Upper lobe of left lung (tissue), 6 donors: ENCODE results near the gene RALGAPA2. TPM values are rescaled to one million over a fixed set of nuclear protein-coding genes. Genes with fewer than 3 reads are reported as not detected.

Experiments
- ATAC-seq, 2 donors: fragments of 200-7000 bp; cut with Tn5 transposase; one replicate each; pipeline ENCODE4 v1.9.1; 2022; ENCODE audit warnings: mild to moderate bottlenecking in 2 of 2, moderate library complexity in 2 of 2; ENCODE audit not compliant: low FRiP score in 2 of 2
- DNase-seq, 2 donors: peaks; one replicate each; pipeline ENCODE4 v3.0.0-alpha.2; 2019 to 2020
- H3K27ac ChIP-seq, 4 donors: fragments of 200-600 bp; sonication (generic); one replicate each; pipeline ENCODE4 v1.5.1; 2016 to 2019
- H3K27me3 ChIP-seq, 4 donors: fragments of 200-600 bp; sonication (generic); one replicate each; pipeline ENCODE4 v1.5.1; 2017 to 2019
- H3K36me3 ChIP-seq, 4 donors: fragments of 200-600 bp; sonication (generic); one replicate each; pipeline ENCODE4 v1.5.1; 2016 to 2019
- H3K4me1 ChIP-seq, 4 donors: fragments of 200-600 bp; sonication (generic); one replicate each; pipeline ENCODE4 v1.5.1; 2018 to 2019
- H3K4me3 ChIP-seq, 4 donors: fragments of 200-600 bp; sonication (generic); one replicate each; pipeline ENCODE4 v1.5.1; 2017 to 2019; ENCODE audit warnings: mild to moderate bottlenecking in 2 of 4, moderate library complexity in 1 of 4
- H3K9me3 ChIP-seq, 4 donors: fragments of 200-600 bp; sonication (generic); one replicate each; pipeline ENCODE4 v1.5.1; 2018 to 2019
- EP300 ChIP-seq, 4 donors: sonication (generic); formaldehyde crosslinking; IDR thresholded peaks; one replicate each; pipeline ENCODE4 v1.5.1; 2017; ENCODE audit warnings: antibody characterized with exemption in 4 of 4, control low read depth in 2 of 4
- POLR2A ChIP-seq, 4 donors: fragments of 450-650 bp; IDR thresholded peaks; one replicate each; pipeline ENCODE4 v1.5.1; 2016 to 2017; ENCODE audit warnings: antibody characterized with exemption in 4 of 4, mild to moderate bottlenecking in 2 of 4
- POLR2AphosphoS5 ChIP-seq, 2 donors: sonication (generic); formaldehyde crosslinking; IDR thresholded peaks; one replicate each; pipeline ENCODE4 v1.5.1; 2017; ENCODE audit warnings: antibody characterized with exemption in 2 of 2
- WGBS, 2 donors: methylation state at CpG; one replicate each; pipeline ENCODE4 v1.1.5; 2017 to 2018; 5-methylcytosine and 5-hydroxymethylcytosine counted together
- total RNA-seq, 6 donors: library from RNA; depleted of rRNA in 4 of 6; stranded (reverse); fragments of >200 nt in 4 of 6; gene quantifications; one replicate each; pipeline versions ENCODE4 v1.1.0 to v1.2.1, GENCODE V29; 2016 to 2021
- TF ChIP-seq, protein P1 (sequence below), 6 experiments: fragments of 450-650 bp in 4 of 6; fragments of 200-600 bp in 2 of 6; sonication (generic) in 2 of 6; IDR thresholded peaks; one replicate each; pipeline ENCODE4 v1.5.1; 2016 to 2019; ENCODE audit warnings: antibody characterized with exemption in 6 of 6
- donor health status: DM: no; HTN: no; CAD: no; lungs with moderate emphysema.
- donor health status: DM: no; HTN: yes; CAD: no; lungs with severe emphysema.

Gene RALGAPA2
- total RNA-seq, 6 donors from 2014 or later: 50.8 to 95.3 (median 65.3) TPM

DNA sequence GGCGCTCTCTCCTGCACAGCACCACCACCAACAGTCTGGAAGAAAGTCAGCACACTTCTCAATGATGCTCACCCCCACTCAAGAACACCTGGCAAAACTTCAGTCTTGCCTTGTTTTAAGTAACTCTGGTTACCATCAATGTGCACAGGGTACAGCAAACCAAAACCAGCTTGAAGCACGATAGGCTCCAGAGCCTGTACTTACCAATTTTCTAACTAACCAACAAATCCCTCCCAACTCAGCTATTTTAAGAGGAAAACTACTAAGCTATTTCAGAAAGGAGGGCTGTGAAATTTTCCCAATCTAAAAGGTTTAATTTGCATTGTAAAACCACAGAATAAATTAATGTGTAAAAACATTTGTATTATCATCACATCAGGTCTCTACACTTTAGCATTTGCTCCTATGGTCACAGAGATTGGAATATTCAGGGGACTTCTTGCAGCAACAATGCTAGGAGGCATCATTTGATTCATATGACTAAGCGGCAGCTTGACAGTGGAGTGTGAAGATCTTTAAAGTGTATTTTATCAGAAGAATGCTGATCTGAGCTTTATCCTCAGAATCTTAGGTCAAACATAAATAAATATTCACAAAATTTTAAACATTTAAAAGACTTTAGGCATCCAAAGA, 82.8 kb downstream of the RALGAPA2 start:
- H3K36me3 ChIP-seq: peaks cover 14 to 79% (median 50%) of the 10 kb centered on the region in 4 donors
- H3K27me3 ChIP-seq: no peaks in the 10 kb centered on the region
- no peaks in the 10 kb centered on the region for H3K4me1 ChIP-seq
- DNase-seq (no peak), ATAC-seq (no peak)
- H3K27ac ChIP-seq: no peak overlapping the region
- TF ChIP-seq POLR2A (IDR thresholded peaks at IDR 0.05) (no peak), POLR2AphosphoS5 (IDR thresholded peaks at IDR 0.05) (no peak), EP300 (IDR thresholded peaks at IDR 0.05) (no peak)
- TF ChIP-seq, protein P1, sequence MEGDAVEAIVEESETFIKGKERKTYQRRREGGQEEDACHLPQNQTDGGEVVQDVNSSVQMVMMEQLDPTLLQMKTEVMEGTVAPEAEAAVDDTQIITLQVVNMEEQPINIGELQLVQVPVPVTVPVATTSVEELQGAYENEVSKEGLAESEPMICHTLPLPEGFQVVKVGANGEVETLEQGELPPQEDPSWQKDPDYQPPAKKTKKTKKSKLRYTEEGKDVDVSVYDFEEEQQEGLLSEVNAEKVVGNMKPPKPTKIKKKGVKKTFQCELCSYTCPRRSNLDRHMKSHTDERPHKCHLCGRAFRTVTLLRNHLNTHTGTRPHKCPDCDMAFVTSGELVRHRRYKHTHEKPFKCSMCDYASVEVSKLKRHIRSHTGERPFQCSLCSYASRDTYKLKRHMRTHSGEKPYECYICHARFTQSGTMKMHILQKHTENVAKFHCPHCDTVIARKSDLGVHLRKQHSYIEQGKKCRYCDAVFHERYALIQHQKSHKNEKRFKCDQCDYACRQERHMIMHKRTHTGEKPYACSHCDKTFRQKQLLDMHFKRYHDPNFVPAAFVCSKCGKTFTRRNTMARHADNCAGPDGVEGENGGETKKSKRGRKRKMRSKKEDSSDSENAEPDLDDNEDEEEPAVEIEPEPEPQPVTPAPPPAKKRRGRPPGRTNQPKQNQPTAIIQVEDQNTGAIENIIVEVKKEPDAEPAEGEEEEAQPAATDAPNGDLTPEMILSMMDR (IDR thresholded peaks at IDR 0.05): no peak
- 95 to 96% methylated on average over 2 to 3 of the region's 3 CpGs for WGBS, 2 donors
- no peaks in the 10 kb centered on the region for H3K9me3 ChIP-seq
- no peak overlapping the region for H3K4me3 ChIP-seq

DNA sequence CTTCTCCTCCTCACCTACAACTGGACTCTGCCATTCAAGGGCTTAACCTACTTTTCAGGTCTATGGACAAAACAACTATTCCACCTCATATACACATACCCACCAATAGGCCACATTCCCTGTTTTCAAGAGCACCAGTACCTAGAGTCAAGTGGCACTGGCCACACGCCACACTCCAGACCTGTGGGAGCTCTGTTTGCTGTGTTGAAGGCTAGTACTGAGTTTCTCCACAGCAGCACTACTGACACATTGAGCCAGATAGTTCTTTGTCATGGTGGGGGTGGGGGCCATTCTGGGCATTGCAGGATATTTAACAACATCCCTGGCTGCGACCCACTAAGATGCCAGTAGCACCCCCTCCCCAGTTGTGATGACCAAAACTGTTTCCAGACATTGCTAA, 84.1 kb downstream of the RALGAPA2 start:
- TF ChIP-seq EP300 (IDR thresholded peaks at IDR 0.05): no peak
- TF ChIP-seq, protein P1 (IDR thresholded peaks at IDR 0.05): peak in 1 of 6 experiments; percentile 20
- Histone ChIP-seq H3K27ac (no peak overlapping the region), H3K4me1 (no peaks in the 10 kb centered on the region), H3K4me3 (no peak overlapping the region), H3K36me3 (peaks cover 11 to 65% (median 39%) of the 10 kb centered on the region in 4 donors), H3K9me3 (no peaks in the 10 kb centered on the region), H3K27me3 (no peaks in the 10 kb centered on the region)
- ATAC-seq (peak in 1 of 2 donors; percentile 30), DNase-seq (peak in 1 of 2 donors; percentile 48)
- 88 to 91% methylated on average over 2 of the region's 2 CpGs for WGBS, 2 donors

DNA sequence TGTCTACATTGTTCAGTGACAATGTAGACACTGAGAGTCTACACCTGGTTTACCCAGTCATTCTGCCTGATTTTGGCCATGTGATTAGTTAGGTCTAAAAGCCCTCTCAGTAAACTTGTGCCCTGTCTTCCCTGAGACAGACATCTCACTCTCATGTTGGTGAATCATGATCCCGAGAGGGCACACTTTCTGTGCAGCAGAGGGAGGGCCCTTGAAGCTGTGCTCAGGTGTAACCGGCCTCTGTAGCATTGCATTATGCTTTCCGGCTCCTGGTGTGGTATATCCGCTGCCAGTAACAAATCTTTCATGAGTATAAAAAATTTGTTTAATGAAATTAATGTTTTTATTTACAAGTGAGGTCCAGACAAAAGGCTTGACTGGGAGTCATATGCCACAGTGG, 85.0 kb downstream of the RALGAPA2 start:
- DNase-seq: no peak

DNA sequence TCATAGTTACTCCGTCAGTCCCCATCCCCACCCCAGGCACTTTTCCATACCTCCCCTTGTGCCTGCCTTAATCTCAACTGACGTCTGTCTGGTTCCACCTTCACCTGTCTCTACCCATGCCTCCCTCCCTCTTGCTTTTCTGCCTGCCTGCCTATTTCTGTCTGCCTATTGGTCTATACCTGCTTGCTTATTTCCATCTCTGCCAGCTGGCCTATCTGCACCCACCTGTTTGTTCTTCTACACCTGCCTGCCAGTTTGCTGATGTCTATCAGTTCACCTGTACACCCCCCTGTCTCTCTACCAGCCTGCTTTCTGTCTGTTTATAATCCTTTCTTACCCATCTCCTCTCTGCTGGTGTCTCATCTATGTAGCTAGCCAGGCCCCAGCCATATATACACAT, 87.5 kb downstream of the RALGAPA2 start:
- TF ChIP-seq EP300 (IDR thresholded peaks at IDR 0.05): no peak
- TF ChIP-seq, protein P1 (IDR thresholded peaks at IDR 0.05): no peak
- TF ChIP-seq POLR2AphosphoS5 (IDR thresholded peaks at IDR 0.05): no peak
- no peak for TF ChIP-seq POLR2A (IDR thresholded peaks at IDR 0.05)
- Histone ChIP-seq H3K4me3 (no peak overlapping the region), H3K27ac (no peak overlapping the region), H3K27me3 (no peaks in the 10 kb centered on the region), H3K36me3 (peaks cover 12 to 49% (median 33%) of the 10 kb centered on the region in 4 donors), H3K9me3 (no peaks in the 10 kb centered on the region), H3K4me1 (no peaks in the 10 kb centered on the region)
- ATAC-seq: no peak
- 94 to 95% methylated on average over 2 of the region's 2 CpGs for WGBS, 2 donors
- no peak for DNase-seq

More for the DNA sequence above, 85.0 kb downstream of the RALGAPA2 start:
- H3K27me3 ChIP-seq: no peaks in the 10 kb centered on the region
- H3K27ac ChIP-seq: no peak overlapping the region
- no peak for ATAC-seq
- no peak for TF ChIP-seq EP300 (IDR thresholded peaks at IDR 0.05)
- no peaks in the 10 kb centered on the region for H3K9me3 ChIP-seq
- WGBS, 2 donors: 95 to 97% methylated on average over 4 of the region's 4 CpGs
- H3K4me3 ChIP-seq: no peak overlapping the region
- H3K4me1 ChIP-seq: no peaks in the 10 kb centered on the region
- H3K36me3 ChIP-seq: peaks cover 11 to 57% (median 36%) of the 10 kb centered on the region in 4 donors

DNA sequence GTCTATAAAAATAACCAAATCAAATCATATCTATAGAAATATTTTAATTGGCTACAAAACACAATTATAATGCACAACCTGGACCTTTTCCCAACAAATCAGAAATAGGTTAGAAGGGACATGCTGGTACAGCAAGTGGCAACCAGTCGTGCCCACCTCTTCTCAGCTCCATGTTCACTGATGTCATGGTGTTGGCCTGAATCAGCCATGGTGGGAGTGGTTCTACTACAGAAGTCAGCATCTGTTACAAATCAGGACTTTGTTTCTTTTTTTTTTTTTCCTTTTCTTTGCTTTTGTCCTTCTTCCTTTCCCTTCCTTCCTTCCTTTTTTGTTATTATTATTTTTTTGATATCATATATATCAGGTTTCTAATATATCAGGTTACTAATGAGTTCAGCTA, 91.2 kb downstream of the RALGAPA2 start:
- no peaks in the 10 kb centered on the region for H3K27me3 ChIP-seq
- no peaks in the 10 kb centered on the region for H3K4me1 ChIP-seq
- no peak for ATAC-seq
- H3K27ac ChIP-seq: no peak overlapping the region
- no peaks in the 10 kb centered on the region for H3K9me3 ChIP-seq
- H3K36me3 ChIP-seq: peaks cover 6 to 39% (median 13%) of the 10 kb centered on the region in 4 donors
- 81 to 91% methylated on average over 1 of the region's 1 CpG for WGBS, 2 donors
- DNase-seq: no peak
- H3K4me3 ChIP-seq: no peak overlapping the region
- no peak for TF ChIP-seq POLR2AphosphoS5 (IDR thresholded peaks at IDR 0.05)
- TF ChIP-seq, protein P1 (IDR thresholded peaks at IDR 0.05): no peak
- TF ChIP-seq EP300 (IDR thresholded peaks at IDR 0.05): no peak
- no peak for TF ChIP-seq POLR2A (IDR thresholded peaks at IDR 0.05)
